DMS53 treated with DMSO at 0.1 percent for 48 hours (cell line): Measurements from ENCODE around the gene TMEM108.
A peak's percentile ranks its signal among the peaks of the same experiment; 100 is the strongest.

Experiments
- DNase-seq: peaks from one replicate; lab custom pipeline; 2025; ENCODE audit not compliant: unreplicated experiment; lab: John Stamatoyannopoulos, UW

Gene TMEM108

DNA sequence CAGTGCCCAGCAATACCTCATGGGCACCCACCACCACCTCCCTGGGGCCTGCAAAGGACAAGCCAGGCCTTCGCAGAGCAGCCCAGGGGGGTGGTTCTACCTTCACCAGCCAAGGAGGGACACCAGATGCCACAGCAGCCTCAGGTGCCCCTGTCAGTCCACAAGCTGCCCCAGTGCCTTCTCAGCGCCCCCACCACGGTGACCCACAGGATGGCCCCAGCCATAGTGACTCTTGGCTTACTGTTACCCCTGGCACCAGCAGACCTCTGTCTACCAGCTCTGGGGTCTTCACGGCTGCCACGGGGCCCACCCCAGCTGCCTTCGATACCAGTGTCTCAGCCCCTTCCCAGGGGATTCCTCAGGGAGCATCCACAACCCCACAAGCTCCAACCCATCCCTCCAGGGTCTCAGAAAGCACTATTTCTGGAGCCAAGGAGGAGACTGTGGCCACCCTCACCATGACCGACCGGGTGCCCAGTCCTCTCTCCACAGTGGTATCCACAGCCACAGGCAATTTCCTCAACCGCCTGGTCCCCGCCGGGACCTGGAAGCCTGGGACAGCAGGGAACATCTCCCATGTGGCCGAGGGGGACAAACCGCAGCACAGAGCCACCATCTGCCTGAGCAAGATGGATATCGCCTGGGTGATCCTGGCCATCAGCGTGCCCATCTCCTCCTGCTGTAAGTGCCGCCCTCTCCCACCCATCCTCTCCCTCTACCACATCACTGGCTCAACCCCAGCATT lies 342.5 kb downstream of the TMEM108 start:
- no peak for DNase-seq

DNA sequence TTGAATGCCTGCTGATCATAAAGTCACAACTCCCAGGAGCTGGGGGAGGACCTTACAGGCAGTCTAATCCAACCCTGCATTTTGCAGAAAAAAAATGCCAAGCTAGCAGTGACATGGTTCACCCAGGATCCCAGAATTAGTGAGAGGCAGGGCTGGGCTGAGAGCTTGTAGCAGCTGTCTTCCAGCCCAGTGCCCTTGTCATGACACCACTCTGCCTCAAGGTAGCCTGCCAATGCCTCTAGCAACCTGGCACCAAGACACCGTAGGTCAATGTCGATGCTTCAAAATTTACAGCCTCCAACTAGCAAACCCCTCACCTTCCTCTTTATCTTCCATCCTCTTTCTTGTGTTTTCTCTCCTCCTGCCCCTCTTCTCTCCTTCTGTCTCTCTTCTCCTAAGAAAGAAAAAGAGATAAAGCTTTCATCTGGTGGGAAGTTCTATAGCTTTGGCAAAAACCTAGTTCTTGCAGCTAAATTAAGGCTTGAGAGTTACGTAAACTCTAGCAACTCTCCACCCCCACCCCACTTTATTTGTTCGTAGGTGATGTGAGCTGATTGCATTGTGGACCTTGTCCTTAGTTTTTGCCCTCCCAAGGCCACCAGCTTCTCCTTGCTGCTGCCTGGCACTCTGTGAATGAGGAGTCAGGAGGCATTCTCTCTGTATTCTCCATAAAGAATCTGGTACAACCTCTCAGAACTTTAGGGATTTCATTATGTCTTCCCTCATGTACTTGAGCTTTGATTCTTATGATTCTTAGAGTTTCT lies 343.3 kb downstream of the TMEM108 start:
- DNase-seq, result no peak

DNA sequence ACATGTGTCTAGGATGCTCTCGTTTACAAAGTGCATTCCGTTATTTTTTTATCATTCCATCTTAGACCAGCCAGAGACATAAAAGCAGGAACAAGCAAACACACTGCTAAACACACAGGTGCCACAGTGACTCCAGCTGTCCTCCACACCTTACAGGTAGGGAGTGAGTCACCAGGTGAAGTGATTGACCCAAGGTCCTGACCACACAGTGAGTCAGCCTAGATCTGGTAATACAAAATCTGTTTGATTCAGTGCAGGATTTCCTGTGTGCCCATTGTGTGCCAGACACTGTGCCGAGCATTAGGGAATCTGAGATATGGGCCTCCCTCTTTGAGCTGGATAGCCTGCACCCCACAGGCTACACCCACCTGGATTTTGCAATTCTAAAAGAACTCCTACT lies 345.0 kb downstream of the TMEM108 start:
- DNase-seq, result peak; percentile 72

DNA sequence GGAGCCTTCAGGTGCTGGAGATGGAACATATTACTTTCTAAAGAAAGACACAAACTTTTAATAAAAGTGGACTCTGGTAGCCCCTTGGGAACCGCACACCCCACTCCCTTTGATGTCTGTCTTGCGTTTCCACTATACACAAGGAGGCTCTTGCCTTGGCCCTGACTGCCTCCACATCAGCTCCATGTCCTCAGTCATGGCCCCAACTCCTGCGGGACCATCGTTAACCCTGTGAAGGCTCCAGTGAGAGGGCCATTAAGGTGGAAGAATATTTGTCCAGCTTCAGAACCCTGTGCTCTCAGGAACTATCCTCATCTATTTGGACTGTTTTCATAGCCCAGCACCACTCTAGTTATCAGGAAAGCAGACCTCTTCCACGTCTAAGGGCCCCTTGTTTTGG lies 345.6 kb downstream of the TMEM108 start:
- no peak for DNase-seq

DNA sequence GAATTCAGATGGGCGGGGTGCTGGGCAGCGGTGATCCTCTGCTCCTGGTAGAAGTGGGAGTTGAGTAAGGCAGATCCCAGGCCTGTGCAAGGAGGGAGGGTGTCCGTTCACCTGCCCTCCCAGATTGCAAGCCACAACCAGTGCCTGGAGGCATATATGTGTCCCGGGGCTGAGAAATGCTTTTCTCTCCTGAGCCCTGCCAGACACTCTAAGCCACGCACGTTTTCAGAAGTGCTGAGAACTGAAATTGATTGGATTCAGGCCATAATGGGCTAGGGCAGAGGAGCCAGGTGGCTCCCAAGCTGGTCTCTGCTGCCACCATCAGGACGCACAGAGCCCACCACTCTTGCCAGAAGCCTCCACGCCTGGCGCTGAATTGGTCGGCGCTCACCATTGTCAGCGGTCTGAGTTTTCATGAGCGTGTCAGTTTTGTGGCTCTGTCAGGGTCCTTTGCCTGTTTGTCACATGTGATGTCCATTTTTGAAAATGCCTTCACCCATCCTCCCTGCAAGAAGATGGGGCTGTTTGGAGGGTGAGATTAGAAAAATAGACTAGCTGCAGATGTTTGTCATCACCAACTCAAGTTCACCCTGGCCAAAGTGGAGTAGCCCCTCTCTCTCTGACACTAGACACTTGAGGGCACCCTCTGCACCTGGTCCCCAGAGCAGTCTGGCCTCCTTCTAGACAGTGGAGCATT lies 346.3 kb downstream of the TMEM108 start:
- DNase-seq, result peak; percentile 53

DNA sequence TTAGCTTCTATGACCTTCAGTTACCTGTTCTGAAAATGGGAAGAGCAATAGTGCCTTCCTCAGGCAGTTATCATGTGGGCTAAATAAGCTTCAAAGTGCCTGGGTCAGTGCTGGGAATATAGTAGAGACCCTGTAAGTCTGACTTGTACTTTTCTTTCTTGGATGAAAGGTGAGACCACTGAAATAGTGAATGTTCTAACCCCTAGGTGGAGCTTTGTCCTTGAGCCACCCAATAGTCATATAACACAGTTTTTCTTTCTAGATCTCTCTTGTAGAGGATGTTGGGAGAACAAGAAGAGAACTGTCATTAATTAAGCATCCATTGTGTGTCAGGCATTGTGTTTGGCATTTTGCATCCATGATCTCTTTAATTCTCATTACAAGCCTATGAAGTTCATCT lies 348.7 kb downstream of the TMEM108 start:
- DNase-seq, result no peak

DNA sequence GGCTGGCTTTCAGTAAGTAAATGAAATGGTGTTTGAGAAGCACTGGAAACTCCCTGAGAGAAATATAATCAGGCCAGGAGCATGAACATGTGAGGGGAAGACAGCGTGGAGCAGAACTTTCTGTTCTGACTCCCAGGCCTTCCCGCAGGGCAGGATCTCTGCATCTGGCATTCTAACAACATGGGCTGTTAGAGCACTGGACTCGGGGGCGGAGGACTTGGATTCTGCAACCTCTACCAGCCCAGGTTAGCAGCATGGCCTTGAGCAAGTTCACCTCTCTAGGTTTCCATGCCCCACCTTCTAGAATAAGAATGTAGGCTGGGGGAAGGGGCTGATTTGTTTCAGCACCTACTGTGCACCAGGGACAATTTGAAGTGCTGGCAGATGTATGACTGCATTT lies 349.1 kb downstream of the TMEM108 start:
- DNase-seq, result no peak

DNA sequence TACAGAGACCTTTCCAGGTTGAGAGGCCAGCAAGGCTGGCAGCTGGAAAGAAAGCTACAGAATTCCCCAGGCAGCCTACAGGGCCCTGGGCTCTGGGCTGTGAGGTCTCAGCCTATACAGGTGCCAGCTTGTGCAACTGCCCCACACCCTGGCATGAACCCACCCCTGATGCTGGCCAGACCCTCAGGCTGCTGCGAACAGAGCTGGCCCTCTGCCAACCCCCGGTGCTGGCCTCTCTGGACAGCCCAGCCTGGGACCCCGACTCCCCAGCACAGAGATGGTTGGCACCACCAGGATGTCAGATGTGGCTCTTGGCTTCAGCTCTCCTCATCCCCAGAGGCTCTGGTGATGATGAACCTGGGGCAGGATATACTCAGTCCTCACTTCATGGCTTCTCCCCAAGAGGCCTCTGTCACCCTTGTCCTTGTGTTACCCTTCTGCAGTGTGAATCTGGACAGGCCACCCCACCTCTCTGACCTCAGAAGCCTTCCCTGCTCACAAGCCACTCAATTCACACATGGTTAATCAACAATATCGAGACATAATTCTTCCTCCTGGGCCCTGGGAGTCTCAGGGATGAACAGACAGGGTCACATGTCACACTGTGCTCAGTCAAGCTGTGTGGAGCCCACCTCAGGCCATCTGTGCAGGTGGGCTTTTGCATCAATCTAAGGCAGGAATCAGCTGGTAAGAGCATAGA lies 350.7 kb downstream of the TMEM108 start:
- DNase-seq, result no peak

DNA sequence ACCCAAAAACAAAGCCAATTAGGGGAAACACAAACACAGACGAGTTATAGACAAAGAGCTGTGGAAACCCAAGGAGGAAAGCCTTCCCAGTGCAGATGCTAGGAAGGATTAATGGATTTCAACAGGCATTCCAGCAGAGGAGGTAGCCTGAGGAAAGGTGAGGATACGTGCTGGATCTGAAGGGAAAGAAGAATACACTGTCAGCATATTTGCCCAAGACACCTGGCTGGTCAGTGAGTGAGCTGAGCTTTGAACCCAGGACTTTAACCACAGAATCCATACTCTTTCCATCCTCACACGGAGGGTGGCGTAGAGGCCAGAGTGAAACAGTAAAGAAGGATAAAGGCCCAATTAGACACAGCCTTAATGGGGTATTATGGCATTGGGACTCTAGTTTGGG lies 352.5 kb downstream of the TMEM108 start:
- DNase-seq, result no peak

DNA sequence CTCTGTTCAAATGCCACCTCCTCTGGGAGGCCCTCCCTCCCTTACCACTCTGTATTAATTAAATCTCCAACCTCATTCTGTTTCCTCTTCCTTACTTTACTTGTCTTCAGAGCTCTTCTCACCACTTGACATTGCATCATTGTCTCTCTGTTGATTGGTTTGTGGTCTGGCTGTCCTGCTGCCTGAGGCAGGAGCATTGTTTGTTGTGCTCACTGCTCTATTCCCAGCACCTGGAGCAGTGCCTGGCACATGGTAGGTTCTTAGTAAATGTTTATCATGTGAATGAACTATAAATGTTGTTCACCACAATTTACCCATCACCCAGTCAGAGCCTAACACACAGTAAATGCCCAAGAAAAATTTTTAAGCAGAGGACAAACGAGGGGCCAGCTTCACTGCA lies 355.0 kb downstream of the TMEM108 start:
- no peak for DNase-seq

DNA sequence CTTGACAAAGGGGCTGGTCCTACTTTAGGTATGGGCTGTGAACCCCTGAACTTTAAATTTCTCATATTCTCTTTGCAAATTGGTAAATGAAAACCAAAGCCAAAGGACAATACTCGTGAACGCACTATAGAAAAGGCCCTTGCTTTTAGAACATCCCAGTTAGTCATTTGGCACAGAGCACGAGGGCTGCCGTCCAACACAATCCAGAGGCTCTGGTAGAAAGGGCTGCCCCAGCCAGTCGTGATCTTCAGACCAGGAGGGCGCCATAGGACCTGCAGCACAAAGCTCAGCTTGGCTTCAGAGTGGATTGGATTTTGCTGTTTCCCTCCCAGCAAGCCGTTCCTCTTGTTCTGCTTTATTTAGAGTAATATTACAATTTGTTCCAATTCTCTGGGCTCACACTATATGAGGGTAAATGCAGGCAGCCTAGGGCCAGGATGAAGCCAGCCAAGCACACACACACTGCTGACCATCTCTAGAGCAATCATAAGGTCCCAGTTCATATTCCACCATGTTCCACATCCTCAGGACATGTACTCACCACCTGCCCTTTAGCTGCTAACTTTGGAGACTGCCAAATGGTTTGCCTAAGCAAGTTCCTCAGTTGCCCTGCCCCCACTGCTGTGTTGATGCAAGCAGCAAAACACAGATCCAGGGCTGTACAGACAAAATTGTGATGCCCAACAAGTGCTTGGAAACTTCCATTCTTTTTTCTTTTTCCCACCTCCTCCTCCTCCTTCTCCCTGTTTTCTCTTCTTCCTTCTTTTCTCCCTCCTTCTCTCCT lies 355.7 kb downstream of the TMEM108 start:
- DNase-seq, result no peak

DNA sequence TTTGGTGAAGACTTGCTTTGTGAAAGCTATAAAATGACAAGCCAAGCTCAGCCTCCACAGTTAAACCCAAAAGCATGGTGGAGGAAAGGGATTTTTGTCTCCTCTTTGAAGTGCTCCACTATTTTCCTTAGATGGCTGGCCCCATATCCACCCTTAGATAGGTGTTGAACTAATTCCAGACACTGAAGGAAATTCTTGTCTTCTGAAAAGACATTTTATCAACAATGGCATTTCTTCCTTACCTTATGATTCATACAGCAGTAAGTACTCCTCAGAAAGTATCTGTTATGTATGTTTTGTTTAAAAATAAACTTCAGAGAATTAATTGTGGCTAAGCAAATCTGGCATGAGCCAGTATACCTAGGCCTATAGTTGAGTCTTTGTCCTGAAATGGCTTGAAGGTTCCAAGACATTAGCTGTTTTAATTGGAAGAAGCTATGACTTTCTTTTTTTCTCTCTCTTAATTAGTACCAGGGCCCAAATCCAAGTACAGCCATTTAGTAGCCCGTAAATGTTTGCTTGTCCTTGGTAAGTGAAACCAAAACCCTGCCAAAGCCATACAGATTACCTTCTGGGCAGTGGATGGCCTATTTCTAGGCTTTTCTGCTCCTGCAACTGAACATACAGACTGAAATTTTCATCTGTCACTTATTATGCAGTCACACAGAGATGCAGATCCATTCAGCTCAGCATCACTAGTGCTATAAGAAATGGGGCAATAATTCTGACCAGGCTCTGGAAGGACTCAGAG lies 356.5 kb downstream of the TMEM108 start:
- no peak for DNase-seq

DNA sequence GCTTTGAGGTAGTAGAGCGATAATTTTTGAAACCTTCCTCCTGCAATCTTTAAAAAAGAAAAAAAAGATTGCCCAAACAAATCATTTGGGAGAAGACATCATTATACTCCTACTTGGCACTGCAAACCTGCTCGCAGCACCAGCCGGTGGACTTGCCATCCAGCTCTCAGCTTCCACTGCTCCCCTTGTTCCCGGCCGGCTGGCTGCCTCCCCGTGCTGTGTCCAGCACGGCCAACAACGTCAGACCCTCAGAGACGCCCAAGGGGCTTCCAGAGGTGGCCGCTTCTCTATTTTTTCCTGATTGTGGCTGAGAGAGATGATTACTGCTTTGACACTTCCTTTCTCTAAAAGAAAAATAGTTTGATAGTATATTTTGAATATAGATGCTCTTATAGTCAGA lies 358.7 kb downstream of the TMEM108 start:
- no peak for DNase-seq

DNA sequence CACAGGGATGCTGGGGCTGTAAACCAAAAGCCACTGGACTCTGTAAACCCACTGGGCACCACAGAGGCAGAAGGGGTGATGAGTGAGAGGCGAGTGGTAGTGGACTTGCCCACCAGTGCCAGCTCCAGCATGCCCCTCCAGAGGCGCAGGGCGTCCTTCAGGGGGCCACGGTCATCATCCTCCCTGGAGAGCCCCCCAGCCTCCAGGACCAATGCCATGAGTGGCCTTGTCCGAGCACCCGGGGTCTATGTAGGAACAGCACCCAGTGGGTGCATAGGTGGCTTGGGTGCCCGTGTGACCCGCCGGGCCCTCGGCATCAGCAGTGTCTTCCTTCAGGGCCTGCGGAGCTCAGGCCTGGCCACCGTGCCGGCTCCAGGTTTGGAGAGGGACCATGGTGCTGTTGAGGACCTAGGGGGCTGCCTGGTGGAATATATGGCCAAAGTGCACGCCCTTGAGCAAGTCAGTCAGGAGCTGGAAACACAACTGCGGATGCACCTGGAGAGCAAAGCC lies 361.9 kb downstream of the TMEM108 start, which contains the start of gene BFSP2:
BFSP2 (plus strand) TSS at position 51 of the 510 bp plus-strand sequence; CDS start at position 79, 28 bp downstream.
- no peak for DNase-seq

DNA sequence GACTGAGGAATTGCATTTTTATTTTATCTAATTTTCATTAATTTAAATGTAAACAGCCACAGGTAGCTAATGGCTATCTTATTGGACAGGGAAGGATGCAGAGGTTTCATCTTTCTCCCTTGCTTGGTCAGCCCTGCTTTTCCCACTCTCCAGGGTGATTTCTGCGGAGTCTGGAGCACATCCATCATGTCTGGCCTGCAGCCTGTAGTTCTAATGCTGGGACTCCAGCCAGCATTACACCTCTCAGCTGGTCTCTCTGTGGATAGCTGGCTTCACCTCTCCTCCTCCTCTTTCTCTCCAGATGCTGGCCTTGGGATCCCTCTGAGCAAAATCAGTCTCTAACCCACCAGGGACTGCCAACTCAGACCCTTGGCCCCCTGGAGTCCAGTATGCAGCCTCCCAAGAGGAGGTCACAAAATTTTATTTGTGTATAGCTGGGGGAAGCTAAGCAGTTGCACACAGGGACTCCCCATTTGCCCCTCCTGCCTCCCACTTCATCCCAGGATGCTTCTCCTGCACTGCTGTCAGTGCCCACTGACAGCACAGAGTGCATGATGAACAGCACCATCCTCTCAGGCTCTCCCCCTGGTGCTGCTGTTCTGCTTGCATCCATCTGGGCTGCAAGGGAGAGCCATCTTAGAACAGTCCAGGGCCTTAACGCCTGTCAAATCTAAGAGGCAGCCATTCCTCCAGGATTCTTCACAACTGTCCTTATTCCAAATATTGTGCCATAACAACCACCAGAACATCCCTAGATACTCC lies 363.4 kb downstream of the TMEM108 start:
- no peak for DNase-seq

DNA sequence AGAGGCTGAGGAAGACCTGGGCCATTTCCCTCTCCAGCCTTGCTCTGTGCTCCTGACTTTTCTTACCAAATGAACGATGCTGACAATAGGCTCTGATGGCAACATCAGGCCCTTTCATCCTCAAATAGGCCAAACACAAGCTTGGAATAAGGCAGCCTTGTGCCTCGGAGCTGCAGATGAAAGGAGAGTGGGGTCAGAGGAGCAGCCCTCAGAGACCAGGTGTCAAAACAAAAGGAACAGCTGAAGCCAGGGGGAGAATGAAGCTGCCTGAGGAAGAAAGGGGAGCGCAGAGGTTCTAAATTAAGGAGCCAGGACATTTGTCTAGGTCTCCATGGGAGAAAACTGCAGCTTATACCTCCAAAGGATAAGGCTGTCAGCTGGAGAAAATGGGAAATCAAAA lies 366.7 kb downstream of the TMEM108 start:
- no peak for DNase-seq

DNA sequence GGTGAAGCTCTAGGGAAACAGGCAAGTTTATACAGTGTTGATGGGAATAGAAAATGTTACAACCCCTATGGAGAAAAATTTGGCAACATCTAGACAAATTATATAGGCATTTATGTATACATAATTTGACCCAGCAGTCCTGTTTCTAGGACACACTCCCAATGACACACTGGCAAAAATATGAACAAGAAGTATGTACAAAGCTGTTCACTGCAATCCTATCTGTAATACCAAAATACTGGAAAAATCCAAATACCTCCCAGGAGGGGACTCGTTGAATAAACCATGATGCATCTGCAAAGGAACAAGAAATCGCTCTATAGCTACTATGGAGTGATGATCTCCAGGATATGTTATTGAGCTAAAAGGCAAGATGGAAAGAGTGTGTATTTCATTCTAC lies 370.2 kb downstream of the TMEM108 start:
- DNase-seq, result no peak

DNA sequence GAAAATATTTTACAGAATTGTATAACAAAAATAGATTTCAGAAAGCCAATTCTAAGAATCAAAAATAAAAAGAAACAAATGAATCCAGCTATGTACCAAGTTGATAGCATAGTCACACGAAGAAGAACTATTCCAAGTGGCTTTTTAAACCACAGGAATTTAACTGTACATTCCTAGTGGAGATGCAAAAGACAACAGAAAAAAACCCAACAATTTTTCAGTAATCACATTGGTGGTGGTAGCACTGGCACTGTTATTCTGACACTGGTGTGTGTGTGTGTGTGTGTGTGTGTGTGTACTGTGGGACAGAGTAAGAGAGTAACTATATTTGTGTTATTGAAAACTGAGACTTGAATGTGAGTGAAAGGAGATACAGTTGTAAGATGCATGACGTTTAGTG lies 370.8 kb downstream of the TMEM108 start:
- no peak for DNase-seq
